Neuron (in vitro differentiated cells): ENCODE measurements around the gene PZP.

Experiments used
- H2AFZ ChIP-seq: one replicate; pipeline ENCODE4 v1.6.1; 2013; ENCODE audit warnings: low read depth, mild to moderate bottlenecking, inconsistent platforms, low read length, moderate library complexity
- H3K27me3 ChIP-seq: one replicate; pipeline ENCODE4 v1.6.1; 2013; ENCODE audit warnings: low read length; ENCODE audit not compliant: insufficient read depth
- H3K36me3 ChIP-seq: one replicate; pipeline ENCODE4 v1.6.1; 2013; ENCODE audit warnings: low read length; ENCODE audit not compliant: insufficient read depth
- H3K4me1 ChIP-seq: one replicate; pipeline ENCODE4 v1.6.1; 2013; ENCODE audit warnings: low read length; ENCODE audit not compliant: insufficient read depth
- H3K4me3 ChIP-seq: 2 replicates; pipeline ENCODE4 v1.5.1; 2013; ENCODE audit warnings: mild to moderate bottlenecking, low read length, moderate library complexity
- H3K9me3 ChIP-seq: one replicate; pipeline ENCODE4 v1.6.1; 2013; ENCODE audit warnings: low read length

PZP gene

DNA sequence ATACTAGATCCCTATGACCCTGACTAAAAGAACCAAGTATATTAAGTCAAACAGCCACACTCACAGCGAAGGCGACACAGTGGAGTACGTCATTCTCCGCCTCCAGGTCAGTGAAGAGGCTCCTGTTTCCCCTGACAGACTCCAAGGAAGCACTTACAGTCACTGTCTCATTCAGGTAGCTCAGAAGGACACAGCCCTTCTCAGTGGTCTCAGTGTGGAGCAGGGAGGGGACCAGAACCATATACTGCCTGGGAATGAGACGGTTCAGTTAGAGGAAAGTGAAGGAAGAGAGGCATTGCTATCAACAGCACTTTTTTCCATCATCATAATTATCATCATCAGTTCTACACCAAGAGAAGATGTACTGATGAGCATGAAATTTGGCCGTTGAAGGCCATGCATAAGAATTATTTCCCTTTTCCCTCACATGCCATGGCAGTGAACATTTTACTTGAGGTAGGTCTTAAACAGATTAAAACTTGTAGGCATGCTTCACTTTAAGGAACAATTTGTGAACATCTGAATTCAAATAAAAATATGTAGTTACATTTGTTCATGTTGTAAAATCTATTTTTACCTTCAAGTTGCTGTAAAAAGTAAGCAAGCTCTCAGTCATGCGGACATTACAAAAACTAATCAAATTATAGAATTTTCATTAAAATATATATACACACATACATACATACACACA, 94.8 kb downstream of the PZP start:
- Histone ChIP-seq H3K36me3 (peaks cover 40% of the 10 kb centered on the region), H3K9me3 (no peaks in the 10 kb centered on the region), H3K4me3 (peak overlapping the region; percentile 83), H3K27me3 (no peaks in the 10 kb centered on the region), H2AFZ (no peak overlapping the region), H3K4me1 (peaks cover 42% of the 10 kb centered on the region)

DNA sequence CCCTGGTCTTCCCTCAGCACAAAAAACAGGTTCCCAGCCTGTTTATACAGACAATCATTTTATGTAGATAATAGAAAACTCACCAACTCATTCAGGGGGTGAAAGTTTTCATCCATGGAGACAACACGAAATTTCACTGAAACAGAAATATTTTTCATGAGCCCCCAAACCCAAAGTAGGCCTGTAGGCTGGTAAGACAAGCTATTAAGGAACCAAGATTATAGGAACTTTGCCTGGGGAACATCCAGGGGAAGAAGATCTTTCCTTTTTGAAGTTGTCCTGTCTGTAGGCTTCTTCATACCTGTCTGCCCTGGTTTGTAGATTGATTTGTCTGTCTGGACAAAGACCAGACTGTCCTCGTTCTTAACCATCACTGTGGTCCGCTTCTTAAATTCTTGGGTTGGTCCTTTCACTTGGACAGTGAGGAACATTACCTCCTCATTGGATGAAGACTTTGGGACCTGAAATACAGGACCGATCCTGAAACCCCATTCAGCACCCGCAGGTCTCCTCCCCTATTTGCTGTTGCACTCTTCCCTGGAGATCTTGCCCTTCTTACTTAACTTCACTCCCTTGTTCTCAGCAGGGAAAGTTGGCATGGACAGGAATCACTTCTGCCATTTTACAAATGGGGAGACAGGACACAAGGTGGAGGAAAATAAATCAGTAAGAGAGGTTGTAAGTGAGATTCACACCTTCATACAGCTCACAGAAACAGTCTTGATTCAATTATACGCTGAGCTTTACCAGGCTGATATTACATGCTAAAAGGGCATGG, 95.9 kb downstream of the PZP start:
- no peaks in the 10 kb centered on the region for H3K27me3 ChIP-seq
- peaks cover 46% of the 10 kb centered on the region for H3K36me3 ChIP-seq
- no peak overlapping the region for H2AFZ ChIP-seq
- H3K4me3 ChIP-seq: no peak overlapping the region
- H3K9me3 ChIP-seq: no peaks in the 10 kb centered on the region
- H3K4me1 ChIP-seq: peaks cover 30% of the 10 kb centered on the region

DNA sequence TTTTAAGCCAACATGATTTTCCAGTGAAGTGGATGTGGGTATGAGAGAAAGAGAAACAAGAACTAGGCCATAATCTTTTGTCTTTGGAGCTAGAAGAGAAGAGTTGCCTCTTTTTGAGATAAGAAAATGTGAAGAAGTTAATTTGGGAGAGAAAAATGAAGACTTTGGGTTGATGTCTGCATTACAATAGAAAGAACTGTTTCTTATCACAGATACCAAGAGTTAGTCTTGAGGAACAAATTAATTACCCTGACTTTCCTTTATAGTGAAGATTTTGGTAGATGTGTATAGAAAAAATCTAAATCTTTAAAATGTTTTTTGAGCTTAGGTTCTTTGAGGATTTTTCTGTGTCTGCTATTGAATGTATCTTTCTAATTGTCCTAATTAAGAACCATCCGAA, 96.7 kb downstream of the PZP start:
- Histone ChIP-seq H3K36me3 (peaks cover 53% of the 10 kb centered on the region), H3K27me3 (no peaks in the 10 kb centered on the region), H3K4me1 (peaks cover 23% of the 10 kb centered on the region), H3K9me3 (no peaks in the 10 kb centered on the region), H2AFZ (no peak overlapping the region), H3K4me3 (no peak overlapping the region)

DNA sequence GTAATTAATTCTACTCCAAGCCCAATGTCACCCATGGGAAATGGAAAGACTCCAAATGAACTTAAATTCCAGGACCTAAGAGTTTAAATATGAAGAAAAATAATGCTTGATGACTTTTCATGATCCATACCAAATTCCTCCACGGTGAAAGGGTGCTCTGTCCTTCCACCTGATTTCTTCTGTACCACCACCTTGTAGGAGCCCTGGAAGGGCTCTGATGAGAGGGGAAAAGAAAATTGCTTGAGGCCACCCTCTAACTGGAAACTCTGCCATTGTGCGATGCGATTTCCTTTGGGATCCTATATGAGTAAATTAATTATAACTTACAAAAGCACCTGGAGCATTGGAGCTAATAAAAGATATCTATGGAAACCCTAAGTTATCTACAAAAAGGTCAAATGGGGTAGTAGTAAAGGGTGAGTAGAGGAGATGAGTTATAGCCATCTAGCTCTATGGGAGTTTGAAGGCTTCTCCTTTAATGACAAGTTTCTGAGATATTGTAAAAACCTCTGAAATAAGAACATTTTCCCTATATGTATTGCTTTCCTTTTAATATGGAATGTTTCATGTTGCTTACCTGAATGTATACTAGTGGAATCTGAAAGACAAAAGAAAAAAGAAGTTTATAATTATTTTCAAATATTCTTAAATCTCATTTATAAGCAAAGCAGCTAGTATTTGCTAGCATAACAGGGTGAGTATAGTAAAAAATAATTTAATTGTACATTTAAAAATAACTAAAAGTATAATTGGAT, 98.3 kb downstream of the PZP start:
- no peaks in the 10 kb centered on the region for H3K27me3 ChIP-seq
- peaks cover 16% of the 10 kb centered on the region for H3K4me1 ChIP-seq
- no peaks in the 10 kb centered on the region for H3K9me3 ChIP-seq
- H2AFZ ChIP-seq: no peak overlapping the region
- peaks cover 67% of the 10 kb centered on the region for H3K36me3 ChIP-seq
- no peak overlapping the region for H3K4me3 ChIP-seq

DNA sequence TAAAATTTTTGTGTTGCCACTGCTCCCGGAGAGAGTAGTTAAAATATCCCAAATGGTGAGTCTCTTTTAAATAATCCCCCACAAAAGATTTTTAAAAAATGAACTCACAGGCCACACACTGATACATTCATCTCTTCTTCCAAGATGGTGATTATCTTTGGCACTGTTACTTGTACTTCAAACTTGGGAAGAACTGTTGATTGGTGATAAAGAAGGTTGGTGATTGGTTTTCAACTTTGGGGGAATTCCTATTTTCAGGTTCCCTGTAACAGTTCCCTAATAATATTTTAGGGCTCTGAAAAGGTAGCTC, 99.0 kb downstream of the PZP start:
- H3K36me3 ChIP-seq: peaks cover 74% of the 10 kb centered on the region
- H3K4me3 ChIP-seq: no peak overlapping the region
- no peaks in the 10 kb centered on the region for H3K9me3 ChIP-seq
- H3K4me1 ChIP-seq: peaks cover 13% of the 10 kb centered on the region
- H2AFZ ChIP-seq: no peak overlapping the region
- H3K27me3 ChIP-seq: no peaks in the 10 kb centered on the region

DNA sequence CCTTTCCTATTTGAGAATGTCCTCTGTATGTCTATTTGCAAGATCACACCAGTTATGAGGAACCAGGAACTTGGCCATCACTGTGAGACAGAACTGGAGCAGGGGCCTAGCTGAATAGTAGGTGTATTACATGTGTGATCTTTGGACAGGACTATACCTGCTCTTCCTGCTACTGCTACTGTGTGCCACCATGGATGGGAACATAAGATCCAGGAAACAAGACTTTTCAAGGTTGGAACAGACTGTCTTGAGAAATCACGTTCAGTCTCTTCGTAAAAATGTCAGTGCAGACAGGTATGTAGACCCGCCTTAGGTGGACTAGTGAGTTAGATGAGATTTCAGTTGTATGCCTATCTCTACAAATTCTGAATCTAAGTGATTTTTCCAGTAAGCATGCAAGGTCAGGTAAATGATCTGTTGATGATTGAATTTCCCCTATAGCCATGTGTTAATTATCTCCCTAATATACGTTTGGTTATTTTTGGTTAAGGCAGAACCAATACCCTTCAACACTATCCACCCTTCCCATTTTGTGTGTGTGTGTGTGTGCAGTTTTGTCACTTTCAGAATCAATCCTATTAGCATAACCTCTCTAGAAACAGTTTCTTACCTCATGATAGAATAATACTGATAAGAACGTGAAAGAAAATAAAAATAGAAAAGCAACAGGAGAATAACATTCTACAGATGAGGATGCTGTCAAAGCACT, 99.5 kb downstream of the PZP start:
- no peak overlapping the region for H2AFZ ChIP-seq
- H3K4me1 ChIP-seq: peaks cover 8% of the 10 kb centered on the region
- no peaks in the 10 kb centered on the region for H3K9me3 ChIP-seq
- H3K36me3 ChIP-seq: peaks cover 79% of the 10 kb centered on the region
- no peak overlapping the region for H3K4me3 ChIP-seq
- no peaks in the 10 kb centered on the region for H3K27me3 ChIP-seq

DNA sequence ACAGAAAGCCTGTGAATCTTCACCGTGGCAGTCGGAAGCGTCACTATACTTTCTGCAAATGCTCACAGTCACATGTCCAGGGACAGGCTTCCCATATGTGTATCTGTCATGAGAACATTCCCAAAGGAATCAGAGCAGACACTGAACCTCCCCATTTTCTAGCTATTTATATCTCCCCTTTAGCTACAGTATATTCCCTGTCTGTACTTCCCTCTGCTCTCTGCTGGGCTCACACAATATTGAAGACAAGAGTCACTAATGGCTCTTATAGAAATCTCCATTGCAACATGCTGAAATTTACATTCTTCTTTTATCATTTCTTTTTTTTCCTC, 100.7 kb downstream of the PZP start:
- no peak overlapping the region for H3K4me3 ChIP-seq
- no peaks in the 10 kb centered on the region for H3K27me3 ChIP-seq
- H3K9me3 ChIP-seq: no peaks in the 10 kb centered on the region
- H2AFZ ChIP-seq: no peak overlapping the region
- H3K4me1 ChIP-seq: peaks cover 1% of the 10 kb centered on the region
- peaks cover 79% of the 10 kb centered on the region for H3K36me3 ChIP-seq

DNA sequence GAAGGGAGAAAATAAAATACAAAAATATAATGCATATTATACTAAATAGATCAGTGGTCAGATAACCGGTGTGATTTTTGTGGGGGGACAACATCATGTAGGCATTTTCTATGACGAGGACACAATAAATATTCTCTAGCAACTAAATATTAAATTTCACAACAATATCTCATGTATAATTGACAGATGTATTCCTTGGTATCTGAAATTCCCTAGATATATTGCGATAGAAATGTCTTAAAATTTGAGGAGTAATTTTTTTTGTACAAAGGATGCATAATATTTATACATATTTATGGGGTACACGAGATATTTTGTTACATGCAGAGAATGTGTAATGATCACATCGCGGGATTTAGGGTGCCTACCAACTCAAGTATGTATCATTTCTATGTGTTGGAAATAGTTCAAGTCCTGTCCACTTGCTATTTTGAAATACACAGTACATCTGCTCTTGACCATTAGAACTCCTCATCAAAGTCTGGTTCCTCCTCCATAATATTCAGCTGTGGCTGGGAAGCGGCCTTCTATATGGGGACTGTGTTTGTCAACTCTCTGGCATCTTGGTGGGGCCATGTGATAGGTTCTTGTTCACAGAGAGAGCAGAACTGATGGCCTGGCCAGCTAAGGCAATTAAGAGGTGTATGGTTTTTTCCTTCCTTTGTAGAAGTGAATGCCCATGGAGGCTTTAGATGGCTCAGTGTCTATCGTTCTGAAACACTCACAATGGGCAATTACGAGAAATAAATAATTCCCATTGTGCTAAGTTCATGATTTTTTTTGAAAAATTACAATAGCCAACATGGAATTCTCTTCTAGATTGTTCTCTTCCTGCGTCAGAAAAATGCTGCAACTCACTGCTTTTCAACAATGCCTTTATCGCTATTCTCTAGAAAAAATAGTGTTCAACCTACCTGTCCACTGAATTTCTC, 101.3 kb downstream of the PZP start:
- peaks cover 79% of the 10 kb centered on the region for H3K36me3 ChIP-seq
- H3K4me3 ChIP-seq: no peak overlapping the region
- H3K9me3 ChIP-seq: no peaks in the 10 kb centered on the region
- H3K4me1 ChIP-seq: no peaks in the 10 kb centered on the region
- no peaks in the 10 kb centered on the region for H3K27me3 ChIP-seq
- no peak overlapping the region for H2AFZ ChIP-seq

DNA sequence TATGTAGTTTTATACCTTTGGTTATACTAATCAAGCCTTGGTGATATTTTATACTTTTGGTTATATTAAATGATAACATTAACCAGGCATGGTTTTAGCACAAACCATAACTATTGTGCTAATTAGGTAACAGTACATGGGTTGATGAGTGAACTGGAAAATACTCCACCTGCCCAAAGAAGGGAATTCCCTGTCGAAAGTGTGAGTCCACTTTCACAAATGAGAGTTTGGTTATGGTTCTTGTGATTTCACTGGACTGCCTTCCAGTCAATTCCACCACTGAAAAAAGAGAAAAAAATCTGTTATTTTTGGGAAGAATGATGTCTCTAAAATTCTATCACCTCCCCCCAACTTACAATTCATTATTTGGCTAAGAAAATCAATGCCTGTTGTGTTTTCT, 102.1 kb downstream of the PZP start:
- Histone ChIP-seq H3K36me3 (peaks cover 80% of the 10 kb centered on the region), H3K4me3 (no peak overlapping the region), H3K27me3 (no peaks in the 10 kb centered on the region), H3K9me3 (no peaks in the 10 kb centered on the region), H2AFZ (no peak overlapping the region), H3K4me1 (no peaks in the 10 kb centered on the region)

DNA sequence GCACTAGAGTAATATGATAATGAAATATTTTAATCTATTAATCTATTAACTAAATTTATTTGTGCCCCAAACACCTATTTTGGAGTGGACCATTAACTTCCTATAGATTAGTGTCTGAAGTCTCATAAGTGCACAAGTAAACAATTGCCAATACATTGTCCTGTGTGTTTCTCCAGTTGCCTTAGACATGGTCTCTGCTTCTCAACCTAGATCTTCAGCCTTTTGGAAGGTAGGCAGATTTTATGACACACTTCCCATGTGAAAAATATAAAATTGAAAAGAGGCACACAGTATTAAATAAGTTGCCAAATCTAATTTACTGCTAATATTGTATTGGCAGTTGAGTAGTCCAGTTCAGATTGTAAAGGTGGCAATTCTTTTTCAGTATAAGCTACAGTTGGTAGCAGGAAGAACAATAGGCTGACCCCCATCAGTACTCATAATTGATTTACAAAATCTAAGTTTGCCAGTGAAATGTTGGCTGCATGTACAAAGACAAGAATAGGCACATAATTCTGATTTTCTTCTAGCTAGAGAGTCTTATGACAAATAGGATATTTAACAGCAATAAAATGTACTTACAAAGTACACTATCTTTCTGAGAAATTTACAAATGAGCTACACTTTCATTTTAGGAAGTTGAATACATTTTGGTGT, 103.3 kb downstream of the PZP start:
- Histone ChIP-seq H3K27me3 (no peaks in the 10 kb centered on the region), H2AFZ (no peak overlapping the region), H3K4me1 (no peaks in the 10 kb centered on the region), H3K4me3 (no peak overlapping the region), H3K9me3 (no peaks in the 10 kb centered on the region), H3K36me3 (peaks cover 85% of the 10 kb centered on the region)

DNA sequence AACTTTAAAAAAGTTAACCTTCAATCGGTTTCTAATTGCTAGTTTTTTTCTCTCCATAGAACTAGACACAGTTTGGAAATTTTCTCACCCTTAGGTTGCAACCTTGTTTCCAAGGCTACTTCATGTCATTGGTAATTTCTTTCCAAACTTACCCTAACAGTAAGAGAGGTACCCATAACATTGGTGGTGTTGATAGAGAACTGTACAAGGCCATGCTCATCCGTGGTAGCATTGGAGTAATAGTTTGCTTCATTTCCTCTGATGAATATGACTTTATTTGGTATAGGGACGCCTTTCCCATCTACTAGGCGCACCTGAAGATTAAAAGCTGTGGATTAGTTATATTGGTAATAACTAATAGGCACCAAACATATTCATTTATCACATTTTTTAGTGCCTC, 104.1 kb downstream of the PZP start:
- H3K27me3 ChIP-seq: no peaks in the 10 kb centered on the region
- no peak overlapping the region for H3K4me3 ChIP-seq
- H2AFZ ChIP-seq: no peak overlapping the region
- no peaks in the 10 kb centered on the region for H3K4me1 ChIP-seq
- H3K9me3 ChIP-seq: no peaks in the 10 kb centered on the region
- peaks cover 86% of the 10 kb centered on the region for H3K36me3 ChIP-seq
